Measurements from ENCODE around the gene ZCWPW1.
"Not testable (repeated sequence)": the region's sequence is repeated elsewhere in the genome, so short reads cannot be mapped to it uniquely, and the experiment has no call there.

Gene ZCWPW1

GRCh38 chr7:100453854-100454253 is 25.4 kb upstream of the ZCWPW1 start:
- DNase-seq (ENCODE audit: low spot score): not testable (repeated sequence)

GRCh38 chr7:100452513-100452912 is 24.0 kb upstream of the ZCWPW1 start:
- no peak for DNase-seq (ENCODE audit: low spot score)

- no peak for DNase-seq (ENCODE audit: low spot score)
Measured at GRCh38 chr7:100449190-100449795, 20.8 kb upstream of the ZCWPW1 start.

- DNase-seq (ENCODE audit: low spot score): not testable (repeated sequence)
Measured at GRCh38 chr7:100447363-100447762, 18.9 kb upstream of the ZCWPW1 start.

- DNase-seq (ENCODE audit: low spot score): no peak
Measured at GRCh38 chr7:100446040-100446439, 17.5 kb upstream of the ZCWPW1 start.

GRCh38 chr7:100444311-100445278 is 16.1 kb upstream of the ZCWPW1 start:
- DNase-seq (ENCODE audit: low spot score): no peak

GRCh38 chr7:100443096-100443840 is 14.8 kb upstream of the ZCWPW1 start:
- DNase-seq (ENCODE audit: low spot score): no peak

GRCh38 chr7:100441641-100442535 is 13.4 kb upstream of the ZCWPW1 start:
- no peak for DNase-seq (ENCODE audit: low spot score)

GRCh38 chr7:100439244-100439643 is 10.7 kb upstream of the ZCWPW1 start:
- DNase-seq (ENCODE audit: low spot score): not testable (repeated sequence)

GRCh38 chr7:100438731-100439130 is 10.2 kb upstream of the ZCWPW1 start:
- not testable (repeated sequence) for DNase-seq (ENCODE audit: low spot score)

GRCh38 chr7:100438172-100438571 is 9.7 kb upstream of the ZCWPW1 start:
- DNase-seq (ENCODE audit: low spot score): no peak

- no peak for DNase-seq (ENCODE audit: low spot score)
Measured at GRCh38 chr7:100437150-100438100, 8.9 kb upstream of the ZCWPW1 start.

GRCh38 chr7:100435401-100436304 is 7.2 kb upstream of the ZCWPW1 start:
- DNase-seq (ENCODE audit: low spot score): peak; percentile 47

- DNase-seq (ENCODE audit: low spot score): no peak
Measured at GRCh38 chr7:100434297-100435144, 6.0 kb upstream of the ZCWPW1 start.

- DNase-seq (ENCODE audit: low spot score): peak; percentile 13
Measured at GRCh38 chr7:100433592-100434296, 5.2 kb upstream of the ZCWPW1 start.

- no peak for DNase-seq (ENCODE audit: low spot score)
Measured at GRCh38 chr7:100433276-100433591, 4.7 kb upstream of the ZCWPW1 start.

GRCh38 chr7:100432621-100433275 is 4.2 kb upstream of the ZCWPW1 start:
- no peak for DNase-seq (ENCODE audit: low spot score)
